Fibroblast of lung (primary cell): ENCODE data around the gene NOX4. TPM values are rescaled to one million over a fixed set of nuclear protein-coding genes. Genes with fewer than 3 reads are reported as not detected.
"Not testable (repeated sequence)": the region's sequence is repeated elsewhere in the genome, so short reads cannot be mapped to it uniquely, and the experiment has no call there.

Experiments
- DNase-seq, 2 donors: peaks; one replicate each; pipeline versions ENCODE4 v3.0.0 to v3.0.0-alpha.2; 2010; ENCODE audit warnings: low read depth in 2 of 2
- H2AFZ ChIP-seq: 2 replicates; pipeline ENCODE4 v1.5.1; 2012; ENCODE audit warnings: low read length, control low read depth, inconsistent platforms
- H3K27ac ChIP-seq: 2 replicates; pipeline ENCODE4 v1.5.1; 2011; ENCODE audit warnings: low read length, control low read depth; ENCODE audit not compliant: insufficient read depth
- H3K27me3 ChIP-seq: 2 replicates; pipeline ENCODE4 v1.5.1; 2011; ENCODE audit warnings: mild to moderate bottlenecking, low read length; ENCODE audit not compliant: control insufficient read depth, insufficient read depth
- H3K36me3 ChIP-seq: 2 replicates; pipeline ENCODE4 v1.5.1; 2011; ENCODE audit warnings: low read length; ENCODE audit not compliant: control insufficient read depth, insufficient read depth
- H3K4me1 ChIP-seq: 2 replicates; pipeline ENCODE4 v1.5.1; 2011; ENCODE audit warnings: low read length; ENCODE audit not compliant: control insufficient read depth, insufficient read depth; ENCODE audit errors: extremely low read depth
- H3K4me2 ChIP-seq: 2 replicates; pipeline ENCODE4 v1.5.1; 2011; ENCODE audit warnings: low read length, control low read depth; ENCODE audit not compliant: insufficient read depth; ENCODE audit errors: extremely low read depth
- H3K4me3 ChIP-seq, 4 experiments: fragments of 200-600 bp in 1 of 4; sonication (generic) in 1 of 4; replicated peaks in 1 of 4; 2 replicates each; pipeline ENCODE4 v1.5.1; 2011 to 2016; ENCODE audit warnings: low read length in 4 of 4, low read depth in 3 of 4, mild to moderate bottlenecking in 3 of 4, control low read depth in 2 of 4, inconsistent platforms in 1 of 4, mixed read lengths in 1 of 4; ENCODE audit not compliant: insufficient read depth in 1 of 4; ENCODE audit errors: control extremely low read depth in 1 of 4
- H3K79me2 ChIP-seq: 2 replicates; pipeline ENCODE4 v1.5.1; 2012; ENCODE audit warnings: mild to moderate bottlenecking, low read length, inconsistent platforms; ENCODE audit not compliant: control insufficient read depth, insufficient read depth
- H3K9ac ChIP-seq: 2 replicates; pipeline ENCODE4 v1.5.1; 2011; ENCODE audit warnings: mild to moderate bottlenecking, low read length, control low read depth; ENCODE audit not compliant: insufficient read depth
- H3K9me3 ChIP-seq: 2 replicates; pipeline ENCODE4 v1.5.1; 2012; ENCODE audit warnings: low read depth, low read length; ENCODE audit not compliant: control insufficient read depth, insufficient read depth
- H4K20me1 ChIP-seq: 2 replicates; pipeline ENCODE4 v1.5.1; 2011; ENCODE audit warnings: low read length; ENCODE audit not compliant: control insufficient read depth, insufficient read depth; ENCODE audit errors: extremely low read depth
- CTCF ChIP-seq, 2 donors: IDR thresholded peaks in 1 of 2; conservative IDR thresholded peaks in 1 of 2; 1 replicate in 1 of 2; 2 replicates in 1 of 2; pipeline ENCODE4 v1.5.1; 2011 to 2012; ENCODE audit warnings: low read length in 2 of 2, control low read depth in 1 of 2, inconsistent platforms in 1 of 2, low read depth in 1 of 2, mild to moderate bottlenecking in 1 of 2
- EZH2 ChIP-seq: IDR thresholded peaks from 2 replicates; pipeline ENCODE4 v1.5.1; 2012; ENCODE audit warnings: low read length, control low read depth, mild to moderate bottlenecking; ENCODE audit errors: missing control alignments
- polyA plus RNA-seq, 2 donors: library from polyadenylated mRNA; depleted of rRNA in 1 of 2; stranded (reverse) in 1 of 2; unstranded in 1 of 2; fragments of >200 nt; gene quantifications; 2 replicates each; pipeline ENCODE4 v1.2.1, GENCODE V29; 2011 to 2012; ENCODE audit warnings: missing spikeins in 1 of 2
- total RNA-seq: library from RNA; depleted of rRNA; stranded (reverse); fragments of >200 nt; gene quantifications from 2 replicates; pipeline ENCODE4 v1.2.1, GENCODE V29; 2014

NOX4 gene
- total and polyA plus RNA-seq, 2 donors (not counting 1 experiment from before 2014, with no cell fraction given) = 0.49 to 0.50 TPM

- H3K9me3 ChIP-seq = no peaks in the 10 kb centered on the region
- no peaks in the 10 kb centered on the region for H3K27me3 ChIP-seq
- no peak overlapping the region for H3K27ac ChIP-seq
- TF ChIP-seq EZH2 = no peak
- TF ChIP-seq CTCF (conservative IDR thresholded peaks at IDR 0.05 in 1 of 2, IDR thresholded peaks at IDR 0.05 in 1 of 2; ENCODE audit: low read depth in 1 of 2, low read length in 2 of 2) = peak in 1 of 2 donors; percentile 19
- no peaks in the 10 kb centered on the region for H3K79me2 ChIP-seq
- peak in 1 of 2 donors; percentile 14 for DNase-seq
- H3K36me3 ChIP-seq = no peaks in the 10 kb centered on the region
- no peak overlapping the region for H3K9ac ChIP-seq
- no peak overlapping the region for H3K4me2 ChIP-seq
- no peaks in the 10 kb centered on the region for H4K20me1 ChIP-seq
- H3K4me3 ChIP-seq = no peak overlapping the region
- no peak overlapping the region for H2AFZ ChIP-seq
- no peaks in the 10 kb centered on the region for H3K4me1 ChIP-seq
Measured at GRCh38 chr11:89405629-89406028, 85.5 kb downstream of the NOX4 start.

- H2AFZ ChIP-seq, H3K4me2 ChIP-seq, DNase-seq, H4K20me1 ChIP-seq, H3K4me3 ChIP-seq, H3K27ac ChIP-seq, H3K9ac ChIP-seq, H3K9me3 ChIP-seq, H3K27me3 ChIP-seq, H3K36me3 ChIP-seq, H3K79me2 ChIP-seq, H3K4me1 ChIP-seq: not testable (repeated sequence)
Measured at GRCh38 chr11:89391654-89392053, 99.5 kb downstream of the NOX4 start.

GRCh38 chr11:89387501-89387900, 103.7 kb downstream of the NOX4 start:
- not testable (repeated sequence) for H3K79me2 ChIP-seq, H3K4me2 ChIP-seq, H3K9ac ChIP-seq, H2AFZ ChIP-seq, H4K20me1 ChIP-seq, H3K4me3 ChIP-seq, H3K27ac ChIP-seq, H3K4me1 ChIP-seq, H3K9me3 ChIP-seq, H3K27me3 ChIP-seq, H3K36me3 ChIP-seq, DNase-seq

- peak in 1 of 2 donors; percentile 75 for DNase-seq
- H3K36me3 ChIP-seq, H4K20me1 ChIP-seq, H2AFZ ChIP-seq, H3K27ac ChIP-seq, H3K9me3 ChIP-seq, H3K4me1 ChIP-seq, H3K9ac ChIP-seq, H3K4me2 ChIP-seq, H3K4me3 ChIP-seq, H3K27me3 ChIP-seq, H3K79me2 ChIP-seq: not testable (repeated sequence)
Measured at GRCh38 chr11:89382986-89383385, 108.2 kb downstream of the NOX4 start.
